HEK293 (cell line): ENCODE data around the gene GLYATL3.

Experiments used
- HOXA7 ChIP-seq: sonication (generic); formaldehyde crosslinking; IDR thresholded peaks from 2 replicates; pipeline ENCODE4 v1.8.1; 2022; ENCODE audit warnings: missing genetic modification reagents, borderline replicate concordance
- ZFP3 ChIP-seq: fragments of 450-650 bp; formaldehyde crosslinking; IDR thresholded peaks from 2 replicates; pipeline ENCODE4 v1.5.1; 2016; ENCODE audit warnings: low read depth, missing biosample characterization, missing genetic modification characterization
- ZFP37 ChIP-seq: fragments of 450-650 bp; formaldehyde crosslinking; IDR thresholded peaks from 2 replicates; pipeline ENCODE4 v1.5.1; 2016; ENCODE audit warnings: missing biosample characterization, missing genetic modification characterization
- ZNF140 ChIP-seq: fragments of 450-650 bp; formaldehyde crosslinking; IDR thresholded peaks from 2 replicates; pipeline ENCODE4 v1.5.1; 2016; ENCODE audit warnings: missing biosample characterization, missing genetic modification characterization
- ZNF274 ChIP-seq, 2 experiments: fragments of 200-500 bp in 1 of 2; fragments of 450-650 bp in 1 of 2; sonication (Bioruptor generic) in 1 of 2; formaldehyde crosslinking in 1 of 2; IDR thresholded peaks; 2 replicates each; pipeline versions ENCODE4 v1.5.1 to v1.6.1; 2014 to 2016; ENCODE audit warnings: borderline replicate concordance in 1 of 2, inconsistent platforms in 1 of 2, low read length in 1 of 2, missing biosample characterization in 1 of 2, missing genetic modification characterization in 1 of 2
- ZNF311 ChIP-seq: fragments of 450-650 bp; formaldehyde crosslinking; IDR thresholded peaks from 2 replicates; pipeline ENCODE4 v1.5.1; 2017; ENCODE audit warnings: missing biosample characterization, missing genetic modification characterization, borderline replicate concordance
- ZNF404 ChIP-seq: fragments of 450-650 bp; formaldehyde crosslinking; IDR thresholded peaks from 2 replicates; pipeline ENCODE4 v1.5.1; 2017; ENCODE audit warnings: missing biosample characterization, missing genetic modification characterization
- ZNF416 ChIP-seq: fragments of 450-650 bp; formaldehyde crosslinking; IDR thresholded peaks from 2 replicates; pipeline ENCODE4 v1.5.1; 2016; ENCODE audit warnings: missing biosample characterization, missing genetic modification characterization
- ZNF596 ChIP-seq: fragments of 450-650 bp; IDR thresholded peaks from 2 replicates; pipeline ENCODE4 v1.5.0; 2018; ENCODE audit warnings: missing biosample characterization, mild to moderate bottlenecking, missing genetic modification characterization, moderate library complexity
- ZSCAN23 ChIP-seq: fragments of 450-650 bp; formaldehyde crosslinking; IDR thresholded peaks from 2 replicates; pipeline ENCODE4 v1.5.1; 2016; ENCODE audit warnings: missing biosample characterization, missing genetic modification characterization
- TF ChIP-seq, protein P1 (sequence below): fragments of 450-650 bp; formaldehyde crosslinking; IDR thresholded peaks from 2 replicates; pipeline ENCODE4 v1.5.1; 2017; ENCODE audit warnings: missing biosample characterization, missing genetic modification characterization
- TF ChIP-seq, protein P2 (sequence below): fragments of 450-650 bp; formaldehyde crosslinking; IDR thresholded peaks from 2 replicates; pipeline ENCODE4 v1.5.1; 2016; ENCODE audit warnings: missing biosample characterization, missing genetic modification characterization
- TF ChIP-seq, protein P3 (sequence below): fragments of 450-650 bp; formaldehyde crosslinking; IDR thresholded peaks from 2 replicates; pipeline ENCODE4 v1.5.1; 2016; ENCODE audit warnings: missing biosample characterization, missing genetic modification characterization
- TF ChIP-seq, protein P4 (sequence below): fragments of 450-650 bp; formaldehyde crosslinking; IDR thresholded peaks from 2 replicates; pipeline ENCODE4 v1.5.1; 2016; ENCODE audit warnings: missing biosample characterization, missing genetic modification characterization

DNA sequence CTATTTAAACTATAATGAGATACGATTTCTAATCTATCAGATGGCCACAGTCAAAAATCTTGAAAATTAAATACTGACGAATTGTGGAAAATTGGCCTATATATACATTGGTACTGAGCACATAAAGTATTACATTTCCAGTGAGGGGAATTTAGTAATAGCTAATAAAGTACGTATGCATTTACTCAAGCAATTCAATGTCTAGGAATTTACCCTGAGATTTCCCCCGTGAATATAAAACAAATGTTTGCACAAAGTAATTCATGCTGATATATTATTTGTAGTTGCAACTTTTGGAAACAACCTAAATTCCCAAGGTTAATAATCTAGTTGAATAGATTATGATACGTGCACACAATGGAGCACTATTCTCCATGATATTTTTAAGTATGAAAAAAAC is 36.1 kb downstream of the GLYATL3 start:
- TF ChIP-seq ZNF274 (IDR thresholded peaks at IDR 0.05; ENCODE audit: low read length) (no peak), ZNF274 (tag by site-specific recombination; IDR thresholded peaks at IDR 0.05; ENCODE audit: borderline replicate concordance) (no peak), HOXA7 (CRISPR knock-in tag) (no peak), ZSCAN23 (no peak), ZFP3 (tag by site-specific recombination) (no peak), ZNF416 (tag by site-specific recombination) (no peak), ZNF404 (no peak), ZNF311 (tag by site-specific recombination) (no peak), ZNF596 (tag by site-specific recombination) (no peak), ZNF140 (tag by site-specific recombination) (no peak), ZFP37 (no peak)
- TF ChIP-seq, protein P1, sequence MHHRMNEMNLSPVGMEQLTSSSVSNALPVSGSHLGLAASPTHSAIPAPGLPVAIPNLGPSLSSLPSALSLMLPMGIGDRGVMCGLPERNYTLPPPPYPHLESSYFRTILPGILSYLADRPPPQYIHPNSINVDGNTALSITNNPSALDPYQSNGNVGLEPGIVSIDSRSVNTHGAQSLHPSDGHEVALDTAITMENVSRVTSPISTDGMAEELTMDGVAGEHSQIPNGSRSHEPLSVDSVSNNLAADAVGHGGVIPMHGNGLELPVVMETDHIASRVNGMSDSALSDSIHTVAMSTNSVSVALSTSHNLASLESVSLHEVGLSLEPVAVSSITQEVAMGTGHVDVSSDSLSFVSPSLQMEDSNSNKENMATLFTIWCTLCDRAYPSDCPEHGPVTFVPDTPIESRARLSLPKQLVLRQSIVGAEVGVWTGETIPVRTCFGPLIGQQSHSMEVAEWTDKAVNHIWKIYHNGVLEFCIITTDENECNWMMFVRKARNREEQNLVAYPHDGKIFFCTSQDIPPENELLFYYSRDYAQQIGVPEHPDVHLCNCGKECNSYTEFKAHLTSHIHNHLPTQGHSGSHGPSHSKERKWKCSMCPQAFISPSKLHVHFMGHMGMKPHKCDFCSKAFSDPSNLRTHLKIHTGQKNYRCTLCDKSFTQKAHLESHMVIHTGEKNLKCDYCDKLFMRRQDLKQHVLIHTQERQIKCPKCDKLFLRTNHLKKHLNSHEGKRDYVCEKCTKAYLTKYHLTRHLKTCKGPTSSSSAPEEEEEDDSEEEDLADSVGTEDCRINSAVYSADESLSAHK: no peak
- TF ChIP-seq, protein P2, sequence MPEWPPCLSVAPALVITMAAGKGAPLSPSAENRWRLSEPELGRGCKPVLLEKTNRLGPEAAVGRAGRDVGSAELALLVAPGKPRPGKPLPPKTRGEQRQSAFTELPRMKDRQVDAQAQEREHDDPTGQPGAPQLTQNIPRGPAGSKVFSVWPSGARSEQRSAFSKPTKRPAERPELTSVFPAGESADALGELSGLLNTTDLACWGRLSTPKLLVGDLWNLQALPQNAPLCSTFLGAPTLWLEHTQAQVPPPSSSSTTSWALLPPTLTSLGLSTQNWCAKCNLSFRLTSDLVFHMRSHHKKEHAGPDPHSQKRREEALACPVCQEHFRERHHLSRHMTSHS (tag by site-specific recombination): no peak
- TF ChIP-seq, protein P3, sequence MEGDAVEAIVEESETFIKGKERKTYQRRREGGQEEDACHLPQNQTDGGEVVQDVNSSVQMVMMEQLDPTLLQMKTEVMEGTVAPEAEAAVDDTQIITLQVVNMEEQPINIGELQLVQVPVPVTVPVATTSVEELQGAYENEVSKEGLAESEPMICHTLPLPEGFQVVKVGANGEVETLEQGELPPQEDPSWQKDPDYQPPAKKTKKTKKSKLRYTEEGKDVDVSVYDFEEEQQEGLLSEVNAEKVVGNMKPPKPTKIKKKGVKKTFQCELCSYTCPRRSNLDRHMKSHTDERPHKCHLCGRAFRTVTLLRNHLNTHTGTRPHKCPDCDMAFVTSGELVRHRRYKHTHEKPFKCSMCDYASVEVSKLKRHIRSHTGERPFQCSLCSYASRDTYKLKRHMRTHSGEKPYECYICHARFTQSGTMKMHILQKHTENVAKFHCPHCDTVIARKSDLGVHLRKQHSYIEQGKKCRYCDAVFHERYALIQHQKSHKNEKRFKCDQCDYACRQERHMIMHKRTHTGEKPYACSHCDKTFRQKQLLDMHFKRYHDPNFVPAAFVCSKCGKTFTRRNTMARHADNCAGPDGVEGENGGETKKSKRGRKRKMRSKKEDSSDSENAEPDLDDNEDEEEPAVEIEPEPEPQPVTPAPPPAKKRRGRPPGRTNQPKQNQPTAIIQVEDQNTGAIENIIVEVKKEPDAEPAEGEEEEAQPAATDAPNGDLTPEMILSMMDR (tag by site-specific recombination): no peak
- TF ChIP-seq, protein P4, sequence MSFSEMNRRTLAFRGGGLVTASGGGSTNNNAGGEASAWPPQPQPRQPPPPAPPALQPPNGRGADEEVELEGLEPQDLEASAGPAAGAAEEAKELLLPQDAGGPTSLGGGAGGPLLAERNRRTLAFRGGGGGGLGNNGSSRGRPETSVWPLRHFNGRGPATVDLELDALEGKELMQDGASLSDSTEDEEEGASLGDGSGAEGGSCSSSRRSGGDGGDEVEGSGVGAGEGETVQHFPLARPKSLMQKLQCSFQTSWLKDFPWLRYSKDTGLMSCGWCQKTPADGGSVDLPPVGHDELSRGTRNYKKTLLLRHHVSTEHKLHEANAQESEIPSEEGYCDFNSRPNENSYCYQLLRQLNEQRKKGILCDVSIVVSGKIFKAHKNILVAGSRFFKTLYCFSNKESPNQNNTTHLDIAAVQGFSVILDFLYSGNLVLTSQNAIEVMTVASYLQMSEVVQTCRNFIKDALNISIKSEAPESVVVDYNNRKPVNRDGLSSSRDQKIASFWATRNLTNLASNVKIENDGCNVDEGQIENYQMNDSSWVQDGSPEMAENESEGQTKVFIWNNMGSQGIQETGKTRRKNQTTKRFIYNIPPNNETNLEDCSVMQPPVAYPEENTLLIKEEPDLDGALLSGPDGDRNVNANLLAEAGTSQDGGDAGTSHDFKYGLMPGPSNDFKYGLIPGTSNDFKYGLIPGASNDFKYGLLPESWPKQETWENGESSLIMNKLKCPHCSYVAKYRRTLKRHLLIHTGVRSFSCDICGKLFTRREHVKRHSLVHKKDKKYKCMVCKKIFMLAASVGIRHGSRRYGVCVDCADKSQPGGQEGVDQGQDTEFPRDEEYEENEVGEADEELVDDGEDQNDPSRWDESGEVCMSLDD (tag by site-specific recombination): no peak
